ENCODE results near the gene PSMG2.

PSMG2 gene

DNA sequence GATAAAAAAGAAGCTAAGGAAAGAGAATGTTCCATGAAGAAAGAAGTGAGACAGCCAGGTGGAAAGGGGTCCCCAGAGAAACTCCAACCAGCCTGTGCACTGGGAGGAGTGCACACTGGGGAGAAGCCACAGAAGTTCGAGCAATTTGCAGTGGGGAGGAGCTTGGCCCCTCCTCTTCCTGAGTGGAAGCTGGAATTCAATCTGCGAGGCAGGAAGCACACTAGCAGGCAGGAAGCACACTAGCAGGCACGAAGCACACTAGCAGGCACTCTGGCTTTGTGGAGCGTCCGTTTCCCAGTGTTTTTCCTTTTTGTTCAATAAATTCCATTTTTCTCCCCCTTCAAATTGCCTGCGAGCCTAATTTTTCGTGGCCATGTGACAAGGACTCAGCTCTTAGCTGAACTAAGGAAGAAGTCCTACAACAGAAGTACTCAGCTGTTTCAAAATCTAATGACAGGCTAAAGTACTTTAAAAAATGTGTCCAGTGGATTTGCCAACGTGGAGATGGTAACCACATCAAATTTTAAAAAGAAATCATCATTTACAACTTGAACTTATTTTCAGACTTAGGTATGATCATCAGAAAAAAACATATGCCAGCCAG, 23.6 kb upstream of the PSMG2 start:
- H3K4me1 ChIP-seq (ENCODE audit: insufficient read depth, poor library complexity, severe bottlenecking) = no peaks in the 10 kb centered on the region
- ATAC-seq (ENCODE audit: low read depth) = 0 out of 3 replicates have a peak, but pooled peaks have one; percentile 41
- H3K27me3 ChIP-seq (ENCODE audit: insufficient read depth, poor library complexity, severe bottlenecking) = no peaks in the 10 kb centered on the region
- H3K27ac ChIP-seq (ENCODE audit: poor library complexity, severe bottlenecking) = no peak overlapping the region
- peaks cover 34% of the 10 kb centered on the region for H3K36me3 ChIP-seq (ENCODE audit: low read depth)
- H3K9me3 ChIP-seq (ENCODE audit: severe bottlenecking) = no peaks in the 10 kb centered on the region
- no peak overlapping the region for H3K4me3 ChIP-seq (ENCODE audit: severe bottlenecking)
- TF ChIP-seq, protein P1, sequence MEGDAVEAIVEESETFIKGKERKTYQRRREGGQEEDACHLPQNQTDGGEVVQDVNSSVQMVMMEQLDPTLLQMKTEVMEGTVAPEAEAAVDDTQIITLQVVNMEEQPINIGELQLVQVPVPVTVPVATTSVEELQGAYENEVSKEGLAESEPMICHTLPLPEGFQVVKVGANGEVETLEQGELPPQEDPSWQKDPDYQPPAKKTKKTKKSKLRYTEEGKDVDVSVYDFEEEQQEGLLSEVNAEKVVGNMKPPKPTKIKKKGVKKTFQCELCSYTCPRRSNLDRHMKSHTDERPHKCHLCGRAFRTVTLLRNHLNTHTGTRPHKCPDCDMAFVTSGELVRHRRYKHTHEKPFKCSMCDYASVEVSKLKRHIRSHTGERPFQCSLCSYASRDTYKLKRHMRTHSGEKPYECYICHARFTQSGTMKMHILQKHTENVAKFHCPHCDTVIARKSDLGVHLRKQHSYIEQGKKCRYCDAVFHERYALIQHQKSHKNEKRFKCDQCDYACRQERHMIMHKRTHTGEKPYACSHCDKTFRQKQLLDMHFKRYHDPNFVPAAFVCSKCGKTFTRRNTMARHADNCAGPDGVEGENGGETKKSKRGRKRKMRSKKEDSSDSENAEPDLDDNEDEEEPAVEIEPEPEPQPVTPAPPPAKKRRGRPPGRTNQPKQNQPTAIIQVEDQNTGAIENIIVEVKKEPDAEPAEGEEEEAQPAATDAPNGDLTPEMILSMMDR (IDR thresholded peaks at IDR 0.05; ENCODE audit: poor library complexity, severe bottlenecking) = no peak
- DNase-seq (ENCODE audit: low spot score) = no peak

DNA sequence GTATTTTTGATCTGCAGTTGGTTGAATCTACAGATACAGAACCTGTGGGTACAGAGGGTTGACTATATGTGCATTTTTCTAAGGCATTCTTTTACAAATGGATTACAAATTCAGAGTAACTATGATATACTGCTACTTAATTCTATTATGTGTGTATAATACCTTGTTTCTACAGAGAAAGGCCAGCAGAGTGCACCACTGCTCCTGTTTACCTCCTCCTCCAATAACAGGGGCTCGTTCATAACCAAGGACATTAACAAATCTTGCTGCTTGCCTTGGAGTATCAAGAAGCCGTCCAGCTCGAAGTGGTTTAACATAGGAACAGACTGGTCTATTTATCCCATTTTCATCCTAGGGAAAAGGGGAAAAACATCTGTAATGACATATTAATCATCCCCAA, 16.7 kb upstream of the PSMG2 start:
- ATAC-seq (ENCODE audit: low read depth) = peak; percentile 70
- no peak overlapping the region for H3K27ac ChIP-seq (ENCODE audit: poor library complexity, severe bottlenecking)
- no peaks in the 10 kb centered on the region for H3K9me3 ChIP-seq (ENCODE audit: severe bottlenecking)
- no peak for DNase-seq (ENCODE audit: low spot score)
- TF ChIP-seq, protein P1 (IDR thresholded peaks at IDR 0.05; ENCODE audit: poor library complexity, severe bottlenecking) = peak; percentile 33
- no peaks in the 10 kb centered on the region for H3K4me1 ChIP-seq (ENCODE audit: insufficient read depth, poor library complexity, severe bottlenecking)
- H3K36me3 ChIP-seq (ENCODE audit: low read depth) = peaks cover 23% of the 10 kb centered on the region
- no peak overlapping the region for H3K4me3 ChIP-seq (ENCODE audit: severe bottlenecking)
- no peaks in the 10 kb centered on the region for H3K27me3 ChIP-seq (ENCODE audit: insufficient read depth, poor library complexity, severe bottlenecking)

DNA sequence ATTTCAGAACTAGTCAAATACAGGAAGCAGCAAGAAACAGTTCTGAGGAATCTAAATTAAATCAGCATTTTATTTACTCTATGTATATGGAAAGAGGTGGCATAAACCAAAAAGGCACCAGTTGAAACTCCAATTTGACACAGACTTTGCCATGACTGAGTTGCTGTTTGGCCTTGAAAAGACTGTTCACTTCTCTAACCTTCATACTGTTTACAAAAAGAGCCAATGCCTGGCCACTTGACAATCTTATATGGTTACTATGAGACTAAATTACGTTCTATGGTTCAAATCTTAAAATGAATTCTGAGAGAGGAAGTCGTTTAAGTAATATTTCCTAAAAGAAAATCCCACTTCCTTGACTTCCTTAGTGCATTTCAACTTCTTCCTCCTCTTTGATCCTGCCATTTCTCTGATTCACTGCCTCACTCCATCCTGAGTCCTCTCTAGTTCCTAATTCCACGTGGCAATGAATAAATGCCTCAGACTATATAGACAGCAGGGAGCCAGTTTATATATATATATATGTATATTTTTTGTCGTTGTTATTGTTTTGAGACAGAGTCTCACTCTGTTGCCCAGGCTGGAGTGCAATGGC, 13.5 kb upstream of the PSMG2 start:
- H3K27ac ChIP-seq (ENCODE audit: poor library complexity, severe bottlenecking) = no peak overlapping the region
- TF ChIP-seq, protein P1 (IDR thresholded peaks at IDR 0.05; ENCODE audit: poor library complexity, severe bottlenecking) = no peak
- no peak for ATAC-seq (ENCODE audit: low read depth)

DNA sequence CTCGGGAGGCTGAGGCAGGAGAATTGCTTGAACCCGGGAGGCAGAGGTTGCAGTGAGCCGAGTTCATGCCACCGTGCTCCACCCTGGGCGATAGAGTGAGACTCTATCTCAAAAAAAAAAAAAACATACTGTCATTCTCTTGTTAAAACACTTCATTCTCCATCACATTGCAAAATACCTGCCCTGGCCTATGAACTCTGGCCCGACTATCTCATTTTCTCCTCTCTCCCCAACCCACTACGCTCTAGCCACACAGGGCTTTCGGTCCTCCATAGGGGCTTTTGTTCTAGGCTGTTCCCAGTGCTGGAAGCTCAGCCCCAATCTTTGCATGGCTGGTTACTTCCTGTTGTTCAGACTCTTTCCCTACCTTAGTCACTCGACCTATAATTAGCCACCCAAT, 10.6 kb upstream of the PSMG2 start:
- no peak overlapping the region for H3K4me3 ChIP-seq (ENCODE audit: severe bottlenecking)
- H3K9me3 ChIP-seq (ENCODE audit: severe bottlenecking) = no peaks in the 10 kb centered on the region
- peaks cover 2% of the 10 kb centered on the region for H3K4me1 ChIP-seq (ENCODE audit: insufficient read depth, poor library complexity, severe bottlenecking)
- no peaks in the 10 kb centered on the region for H3K27me3 ChIP-seq (ENCODE audit: insufficient read depth, poor library complexity, severe bottlenecking)
- ATAC-seq (ENCODE audit: low read depth) (no peak), DNase-seq (ENCODE audit: low spot score) (no peak)
- H3K27ac ChIP-seq (ENCODE audit: poor library complexity, severe bottlenecking) = no peak overlapping the region
- TF ChIP-seq, protein P1 (IDR thresholded peaks at IDR 0.05; ENCODE audit: poor library complexity, severe bottlenecking) = no peak
- peaks cover 47% of the 10 kb centered on the region for H3K36me3 ChIP-seq (ENCODE audit: low read depth)

More for the DNA sequence above, 13.5 kb upstream of the PSMG2 start:
- H3K4me1 ChIP-seq (ENCODE audit: insufficient read depth, poor library complexity, severe bottlenecking) = no peaks in the 10 kb centered on the region
- H3K4me3 ChIP-seq (ENCODE audit: severe bottlenecking) = no peak overlapping the region
- H3K9me3 ChIP-seq (ENCODE audit: severe bottlenecking) = no peaks in the 10 kb centered on the region
- DNase-seq (ENCODE audit: low spot score) = no peak
- H3K36me3 ChIP-seq (ENCODE audit: low read depth) = peaks cover 38% of the 10 kb centered on the region
- H3K27me3 ChIP-seq (ENCODE audit: insufficient read depth, poor library complexity, severe bottlenecking) = no peaks in the 10 kb centered on the region

DNA sequence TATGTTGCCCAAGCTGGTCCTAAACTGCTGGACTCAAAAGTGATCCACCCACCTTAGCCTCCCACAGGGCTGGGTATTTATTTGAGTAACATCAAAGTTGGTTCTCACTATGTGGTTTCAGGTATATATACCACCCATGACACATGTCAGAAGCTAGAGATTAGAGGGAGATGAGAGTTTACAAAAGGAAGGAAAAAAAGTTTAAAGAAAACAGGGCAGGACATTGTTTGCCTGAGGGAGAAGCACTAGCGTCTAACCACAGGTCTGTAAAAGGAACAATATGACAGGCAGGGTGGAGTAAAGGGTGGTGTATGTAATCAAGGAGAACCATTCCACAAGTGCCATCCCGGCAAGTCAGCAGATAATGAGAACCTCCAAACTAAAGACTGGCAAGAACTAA, 8.8 kb upstream of the PSMG2 start:
- H3K4me3 ChIP-seq (ENCODE audit: severe bottlenecking) = no peak overlapping the region
- peaks cover 65% of the 10 kb centered on the region for H3K36me3 ChIP-seq (ENCODE audit: low read depth)
- TF ChIP-seq, protein P1 (IDR thresholded peaks at IDR 0.05; ENCODE audit: poor library complexity, severe bottlenecking) = no peak
- DNase-seq (ENCODE audit: low spot score) (no peak), ATAC-seq (ENCODE audit: low read depth) (peak; percentile 31; the same call in 1 of the 3 replicates)
- no peaks in the 10 kb centered on the region for H3K27me3 ChIP-seq (ENCODE audit: insufficient read depth, poor library complexity, severe bottlenecking)
- H3K4me1 ChIP-seq (ENCODE audit: insufficient read depth, poor library complexity, severe bottlenecking) = peaks cover 16% of the 10 kb centered on the region
- H3K9me3 ChIP-seq (ENCODE audit: severe bottlenecking) = no peaks in the 10 kb centered on the region
- H3K27ac ChIP-seq (ENCODE audit: poor library complexity, severe bottlenecking) = peak overlapping the region; percentile 6

All from RWPE2 (cell line).